ENCODE measurements around the gene ASXL1.

DNA sequence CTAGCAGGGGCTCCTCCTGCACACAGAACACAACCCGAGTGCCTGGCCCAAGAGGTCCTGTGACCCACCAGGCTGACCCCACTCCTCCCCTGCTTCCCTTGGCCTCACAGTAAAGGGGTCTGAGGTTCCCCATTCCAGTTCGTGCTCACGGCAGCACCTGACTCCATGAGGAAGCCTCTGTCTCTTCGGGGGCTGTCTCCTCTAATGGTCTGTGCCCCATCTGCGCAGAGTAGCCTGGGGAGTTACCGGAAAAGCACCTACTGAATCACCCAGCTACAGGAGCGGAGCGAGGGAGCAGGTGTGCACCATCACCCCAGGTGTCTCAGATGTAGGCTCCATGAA lies 93.2 kb downstream of the ASXL1 start:
- TF ChIP-seq, protein P1, sequence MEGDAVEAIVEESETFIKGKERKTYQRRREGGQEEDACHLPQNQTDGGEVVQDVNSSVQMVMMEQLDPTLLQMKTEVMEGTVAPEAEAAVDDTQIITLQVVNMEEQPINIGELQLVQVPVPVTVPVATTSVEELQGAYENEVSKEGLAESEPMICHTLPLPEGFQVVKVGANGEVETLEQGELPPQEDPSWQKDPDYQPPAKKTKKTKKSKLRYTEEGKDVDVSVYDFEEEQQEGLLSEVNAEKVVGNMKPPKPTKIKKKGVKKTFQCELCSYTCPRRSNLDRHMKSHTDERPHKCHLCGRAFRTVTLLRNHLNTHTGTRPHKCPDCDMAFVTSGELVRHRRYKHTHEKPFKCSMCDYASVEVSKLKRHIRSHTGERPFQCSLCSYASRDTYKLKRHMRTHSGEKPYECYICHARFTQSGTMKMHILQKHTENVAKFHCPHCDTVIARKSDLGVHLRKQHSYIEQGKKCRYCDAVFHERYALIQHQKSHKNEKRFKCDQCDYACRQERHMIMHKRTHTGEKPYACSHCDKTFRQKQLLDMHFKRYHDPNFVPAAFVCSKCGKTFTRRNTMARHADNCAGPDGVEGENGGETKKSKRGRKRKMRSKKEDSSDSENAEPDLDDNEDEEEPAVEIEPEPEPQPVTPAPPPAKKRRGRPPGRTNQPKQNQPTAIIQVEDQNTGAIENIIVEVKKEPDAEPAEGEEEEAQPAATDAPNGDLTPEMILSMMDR (IDR thresholded peaks at IDR 0.05; ENCODE audit: low read length), result no peak
- no peak for TF ChIP-seq EZH2 (IDR thresholded peaks at IDR 0.05; ENCODE audit: borderline replicate concordance, low read length)
